GF-D8 (cell line): ENCODE data around the gene GNG7.
A peak's percentile ranks its signal among the peaks of the same experiment; 100 is the strongest.
"Not testable (repeated sequence)": the region's sequence is repeated elsewhere in the genome, so short reads cannot be mapped to it uniquely, and the experiment has no call there.

ENCODE experiments used
- DNase-seq: peaks from one replicate; lab custom pipeline; 2025; lab: John Stamatoyannopoulos, UW

The GNG7 gene

GRCh38 chr19:2641332-2641698, 61.2 kb downstream of the GNG7 start:
- no peak for DNase-seq

DNA sequence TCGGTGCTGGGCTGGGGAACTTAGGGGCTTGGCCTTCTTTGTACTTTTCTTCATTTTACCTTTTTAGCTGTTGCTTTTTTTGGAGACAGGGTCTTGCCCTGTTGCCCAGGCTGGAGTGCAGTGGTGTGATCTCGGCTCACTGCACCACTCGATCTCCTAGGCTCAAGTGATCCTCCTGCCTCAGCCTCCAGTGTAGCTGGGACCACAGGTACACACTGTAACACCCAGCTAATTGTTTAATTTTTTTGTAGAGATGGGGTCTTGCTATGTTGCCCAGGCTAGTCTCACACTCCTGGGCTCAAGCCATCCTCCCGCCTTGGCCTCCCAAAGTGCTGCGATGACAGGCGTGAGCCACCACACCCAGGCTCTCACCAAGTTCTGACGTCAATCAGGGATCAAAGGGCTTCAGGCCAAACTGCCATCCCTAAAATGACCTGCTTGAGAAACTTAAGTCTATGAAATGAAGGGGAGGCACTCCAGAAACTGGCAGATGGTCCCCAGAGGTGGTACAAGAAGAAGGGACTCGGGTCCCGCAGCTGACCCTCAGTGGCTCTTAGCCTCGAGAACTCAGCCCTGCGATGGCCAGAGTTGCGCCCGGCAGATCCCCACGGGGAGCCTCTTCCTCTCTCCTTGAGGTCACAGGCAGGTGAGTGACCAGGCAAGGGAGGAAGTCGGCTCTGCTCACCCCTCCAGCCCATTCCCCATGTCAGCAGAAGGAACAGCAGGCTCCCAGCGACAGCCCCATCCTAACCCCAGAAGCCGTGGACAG, 61.7 kb downstream of the GNG7 start:
- DNase-seq, result no peak

GRCh38 chr19:2639999-2640398, 62.5 kb downstream of the GNG7 start:
- no peak for DNase-seq

DNA sequence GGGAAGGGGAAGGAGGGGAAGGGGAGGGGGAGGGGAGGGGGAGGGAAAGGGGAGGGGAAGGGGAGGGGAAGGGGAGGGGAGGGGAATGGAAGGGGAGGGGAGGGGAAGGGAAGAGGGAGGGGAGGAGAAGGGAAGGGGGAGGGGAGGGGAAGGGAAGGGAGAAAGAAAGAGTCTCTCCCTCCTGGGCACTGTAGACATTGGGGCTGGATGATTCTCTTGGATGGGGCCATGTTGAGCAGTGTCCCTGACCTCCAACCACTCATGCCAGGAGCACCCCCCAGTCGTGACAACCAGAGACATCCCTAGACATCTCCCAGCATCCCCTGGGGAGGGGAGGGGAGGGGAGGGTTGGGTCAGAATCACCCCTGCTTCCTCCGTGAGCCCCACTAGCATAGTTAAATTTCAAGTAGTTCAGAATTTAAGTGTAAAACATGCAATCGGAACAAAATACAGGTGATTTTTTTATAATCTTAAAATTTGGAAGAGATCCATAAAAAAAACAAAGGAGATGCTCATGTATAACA, 64.0 kb downstream of the GNG7 start:
- no peak for DNase-seq

DNA sequence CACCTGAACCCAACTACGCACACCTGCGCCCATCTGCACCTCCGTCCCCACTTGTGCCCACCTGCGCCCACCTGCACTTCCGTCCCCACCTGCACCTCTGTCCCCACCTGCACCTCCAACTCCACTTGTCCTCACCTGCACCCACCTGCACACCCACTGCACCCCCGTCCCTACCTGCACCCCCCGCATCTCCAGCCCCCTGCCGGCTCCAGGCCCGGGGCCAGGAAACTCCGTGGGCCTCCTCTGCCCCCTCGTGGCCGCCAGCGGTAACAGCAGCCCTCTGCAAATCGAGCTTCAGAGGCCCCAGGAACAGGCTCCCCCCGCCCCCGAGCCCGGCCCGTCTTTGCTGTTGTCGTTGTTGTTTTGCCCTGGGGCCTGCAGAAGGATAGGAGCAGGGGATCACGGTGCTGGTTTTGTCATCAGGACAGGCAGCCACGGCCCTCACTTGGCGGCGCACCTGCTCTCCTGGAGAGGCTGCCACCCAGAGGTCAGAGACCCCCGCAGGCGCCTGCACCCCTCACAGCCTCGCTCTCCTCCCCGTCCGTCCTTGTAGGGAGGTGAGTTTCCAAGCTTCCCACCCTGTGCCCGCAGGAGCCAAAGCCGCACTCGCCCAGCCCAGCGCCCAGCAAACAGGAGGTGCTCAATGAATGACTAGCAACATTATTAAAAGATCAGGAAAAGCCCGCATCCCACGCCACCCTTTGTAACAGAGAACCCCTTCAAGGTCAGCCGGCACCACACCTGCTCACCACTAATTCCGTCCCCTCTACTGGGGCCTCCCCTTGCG, 65.4 kb downstream of the GNG7 start:
- DNase-seq, result no peak

DNA sequence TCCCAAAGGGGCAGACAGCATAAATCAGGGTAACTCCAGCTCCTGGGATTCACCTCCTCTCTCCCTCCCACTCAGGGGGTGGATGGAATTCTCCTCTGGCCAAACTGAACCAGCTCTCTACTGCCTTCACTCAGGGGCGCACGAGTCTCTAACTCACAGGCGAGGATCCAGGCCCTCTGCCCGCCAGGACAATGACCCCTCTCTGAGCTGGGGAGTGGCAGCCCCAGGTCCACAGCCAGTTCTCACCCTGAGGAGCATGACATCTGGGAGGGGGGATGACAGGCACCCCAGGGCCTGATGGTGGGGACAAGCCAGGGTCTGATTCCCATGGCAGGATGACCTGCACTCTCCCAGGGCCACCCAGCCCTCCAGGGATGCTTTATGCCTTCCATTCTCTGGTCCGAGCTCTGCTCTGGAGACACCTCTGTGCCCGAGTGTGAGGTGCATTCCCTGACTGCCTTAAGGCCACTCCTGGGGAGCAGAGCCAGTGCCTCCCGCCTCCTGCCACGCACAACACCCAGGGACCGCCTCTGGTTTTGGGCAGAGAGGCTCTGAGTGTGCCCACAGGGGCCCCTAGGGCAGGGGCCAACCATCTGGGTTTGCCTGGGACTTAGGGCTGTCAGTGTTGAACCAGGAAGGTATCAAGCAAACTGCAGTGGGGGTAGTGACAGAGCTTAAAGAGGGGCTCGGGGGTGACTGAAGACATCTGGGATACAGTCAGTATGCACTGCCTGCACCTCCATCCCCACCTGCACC, 66.2 kb downstream of the GNG7 start:
- no peak for DNase-seq

GRCh38 chr19:2634960-2635359, 67.5 kb downstream of the GNG7 start:
- DNase-seq, result no peak

DNA sequence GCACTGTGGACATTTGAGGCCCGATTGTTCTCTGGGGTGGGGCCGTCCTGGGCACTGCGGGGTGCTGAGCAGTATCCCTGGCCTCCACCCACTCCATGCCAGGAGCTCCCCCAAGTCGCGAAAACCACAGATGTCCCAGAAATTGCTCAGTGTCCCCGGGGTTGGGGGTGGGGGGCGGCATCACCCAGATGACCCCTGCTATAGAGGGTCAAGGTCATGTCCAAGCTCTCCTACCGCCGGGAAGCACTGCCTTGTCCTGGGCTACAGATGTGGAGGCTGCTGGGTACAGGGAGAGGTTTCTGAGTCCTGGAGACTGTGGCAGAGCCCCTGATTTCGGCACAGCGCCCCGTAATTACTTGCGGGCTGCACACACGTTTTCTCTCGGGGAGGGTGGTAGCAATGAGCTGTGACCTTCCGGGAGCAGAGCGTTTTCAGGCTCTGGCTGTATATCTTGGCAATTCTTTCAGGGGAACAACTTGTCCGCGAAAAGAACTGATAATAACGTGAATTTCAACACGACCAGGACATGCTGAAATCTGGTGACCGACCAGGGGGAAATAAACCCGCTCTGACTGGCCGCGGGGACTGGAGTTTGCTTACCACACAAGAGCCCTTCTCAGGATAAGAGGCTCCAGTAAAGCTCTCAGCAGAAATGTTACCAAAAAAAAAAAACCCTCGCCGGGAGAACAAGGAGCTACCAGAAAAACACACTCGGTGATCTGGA, 68.1 kb downstream of the GNG7 start:
- peak; percentile 52 for DNase-seq

GRCh38 chr19:2633693-2634075, 68.8 kb downstream of the GNG7 start:
- no peak for DNase-seq

GRCh38 chr19:2631213-2631821, 71.2 kb downstream of the GNG7 start:
- DNase-seq, result peak; percentile 17

- DNase-seq, result no peak
Measured at GRCh38 chr19:2630352-2631001, 72.0 kb downstream of the GNG7 start.

GRCh38 chr19:2629491-2630351, 72.8 kb downstream of the GNG7 start:
- DNase-seq, result peak; percentile 94

- no peak for DNase-seq
Measured at GRCh38 chr19:2628597-2628996, 73.9 kb downstream of the GNG7 start.

DNA sequence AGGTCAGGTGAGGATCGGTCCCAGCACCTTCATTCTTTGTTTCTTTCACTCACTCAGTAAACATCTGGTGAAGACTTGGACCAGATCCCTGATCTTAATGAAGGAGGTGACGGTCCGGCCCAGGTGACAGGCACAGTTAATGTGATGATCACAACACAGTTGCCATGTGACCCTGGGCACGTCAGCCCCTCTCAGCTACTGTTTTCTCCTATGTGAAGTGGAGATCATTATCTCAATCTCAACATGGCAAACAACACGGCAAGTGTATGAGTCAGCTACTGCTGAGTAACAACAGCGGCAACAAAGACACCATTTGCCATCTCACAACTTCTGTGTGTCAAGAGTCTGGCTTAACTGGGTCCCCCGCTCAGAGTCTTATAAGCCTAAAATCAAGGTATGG, 74.6 kb downstream of the GNG7 start:
- no peak for DNase-seq

- DNase-seq, result peak; percentile 57
Measured at GRCh38 chr19:2627319-2627829, 75.1 kb downstream of the GNG7 start.

- peak; percentile 45 for DNase-seq
Measured at GRCh38 chr19:2625434-2625833, 77.1 kb downstream of the GNG7 start.

DNA sequence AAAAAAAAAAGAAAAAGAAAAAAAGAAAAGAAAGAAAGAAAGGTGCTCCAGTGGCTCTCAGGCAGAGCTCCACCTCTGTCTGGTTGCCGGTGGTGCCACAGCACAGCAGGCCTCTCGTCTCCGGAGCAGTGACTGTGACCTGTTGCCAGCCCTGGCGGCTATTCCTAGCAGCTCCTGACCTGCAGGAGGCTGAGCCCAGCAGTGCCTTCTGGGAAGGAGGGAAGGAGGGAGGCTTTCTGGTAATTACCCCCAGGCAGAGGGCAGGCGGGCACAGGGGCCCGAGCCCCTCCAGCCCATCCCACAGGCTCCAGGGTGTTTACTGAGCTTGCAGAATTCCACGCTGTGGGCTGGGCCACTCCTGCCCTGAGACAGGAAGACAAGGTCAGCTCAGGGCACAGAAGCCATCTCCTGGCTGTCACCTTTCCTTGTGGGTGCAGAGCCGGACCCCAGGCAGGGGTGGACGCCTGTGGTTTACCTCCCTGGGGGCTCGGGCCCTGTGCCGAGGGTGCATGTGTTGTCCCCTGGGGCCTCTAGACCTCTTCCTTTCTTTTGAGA, 77.9 kb downstream of the GNG7 start:
- DNase-seq, result peak; percentile 55

DNA sequence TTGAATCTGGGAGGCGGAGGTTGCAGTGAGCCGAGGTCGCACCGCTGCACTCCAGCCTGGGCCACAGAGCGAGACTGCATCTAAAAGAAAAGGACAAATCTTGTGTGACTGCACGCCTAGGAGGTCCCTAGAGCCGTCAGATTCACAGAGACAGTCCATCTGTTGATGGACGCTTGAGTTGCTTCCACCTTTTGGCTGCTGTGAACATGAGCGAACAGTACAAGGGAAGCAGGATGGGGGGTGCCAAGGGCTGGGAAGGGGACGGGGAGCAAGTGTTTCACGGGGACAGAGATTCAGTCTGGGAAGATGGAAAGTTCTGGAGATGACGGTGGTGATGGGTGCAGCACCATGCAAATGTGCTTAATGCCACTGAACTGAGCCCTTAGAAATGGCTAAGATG, 78.7 kb downstream of the GNG7 start:
- no peak for DNase-seq

DNA sequence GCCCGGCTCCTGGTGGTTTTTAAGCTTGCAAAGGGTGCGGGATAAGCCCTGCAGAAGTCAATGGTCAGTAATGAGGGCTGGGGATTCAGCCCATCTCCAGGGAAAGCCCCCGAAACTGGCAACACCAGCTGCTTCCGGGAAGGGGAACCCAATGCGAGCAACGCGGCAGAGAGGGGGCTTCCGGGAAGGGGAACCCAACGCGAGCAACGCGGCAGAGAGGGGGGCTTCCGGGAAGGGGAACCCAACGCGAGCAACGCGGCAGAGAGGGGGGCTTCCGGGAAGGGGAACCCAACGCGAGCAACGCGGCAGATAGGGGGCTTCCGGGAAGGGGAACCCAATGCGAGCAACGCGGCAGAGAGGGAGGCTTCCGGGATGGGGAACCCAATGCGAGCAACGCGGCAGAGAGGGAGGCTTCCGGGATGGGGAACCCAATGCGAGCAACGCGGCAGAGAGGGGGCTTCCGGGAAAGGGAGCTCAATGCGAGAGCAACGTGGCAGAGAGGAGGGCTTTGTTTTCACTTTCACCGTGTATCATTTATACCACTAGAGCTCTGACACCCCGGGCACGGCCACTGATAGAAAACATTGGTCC, 80.0 kb downstream of the GNG7 start:
- DNase-seq, result not testable (repeated sequence)
